CD4-positive, alpha-beta T cell treated with Interferon gamma for 1 hour (primary cell): ENCODE data around the gene SLC4A2.

Experiments used
- DNase-seq: peaks from one replicate; pipeline ENCODE4 v3.0.0-alpha.2; 2020

Gene SLC4A2

DNA sequence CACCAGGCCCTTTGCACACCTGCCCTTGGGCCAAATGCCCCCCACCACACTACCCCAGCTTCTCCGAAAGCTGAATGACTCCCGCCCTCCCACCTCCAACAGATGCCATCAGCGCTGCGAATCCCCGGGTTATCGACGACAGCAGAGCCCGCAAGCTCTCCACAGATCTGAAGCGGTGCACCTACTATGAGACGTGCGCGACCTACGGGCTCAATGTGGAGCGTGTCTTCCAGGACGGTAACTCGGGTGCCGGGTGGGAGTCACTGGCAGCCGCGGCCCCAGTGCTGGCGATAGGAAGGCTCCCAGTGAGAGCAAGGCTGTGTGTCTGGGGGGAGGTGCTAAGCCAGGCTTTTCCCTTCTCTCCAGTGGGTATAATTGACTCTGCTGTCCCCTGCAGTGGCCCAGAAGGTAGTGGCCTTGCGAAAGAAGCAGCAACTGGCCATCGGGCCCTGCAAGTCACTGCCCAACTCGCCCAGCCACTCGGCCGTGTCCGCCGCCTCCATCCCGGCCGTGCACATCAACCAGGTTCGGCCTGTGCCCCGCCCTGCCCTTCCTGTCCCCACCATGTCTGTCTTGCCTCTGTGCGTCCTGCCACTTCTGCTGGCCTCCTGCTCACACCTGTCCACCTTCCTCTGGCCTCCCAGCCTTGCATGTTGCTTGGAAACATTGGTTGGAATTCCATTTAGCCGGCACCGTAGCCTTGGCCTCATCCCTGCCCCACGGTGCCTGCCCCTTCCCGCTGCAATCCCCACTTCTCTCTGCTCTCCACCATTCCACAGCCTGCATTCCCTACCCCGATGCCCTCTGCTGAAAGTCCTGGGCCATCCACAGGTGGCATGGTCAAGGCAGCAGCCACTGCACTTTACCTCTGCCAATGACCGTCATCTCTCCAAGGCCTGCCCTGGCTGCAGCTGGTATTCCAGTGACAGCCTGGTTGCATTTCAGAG, 59.0 kb downstream of the SLC4A2 start:
- no peak for DNase-seq

DNA sequence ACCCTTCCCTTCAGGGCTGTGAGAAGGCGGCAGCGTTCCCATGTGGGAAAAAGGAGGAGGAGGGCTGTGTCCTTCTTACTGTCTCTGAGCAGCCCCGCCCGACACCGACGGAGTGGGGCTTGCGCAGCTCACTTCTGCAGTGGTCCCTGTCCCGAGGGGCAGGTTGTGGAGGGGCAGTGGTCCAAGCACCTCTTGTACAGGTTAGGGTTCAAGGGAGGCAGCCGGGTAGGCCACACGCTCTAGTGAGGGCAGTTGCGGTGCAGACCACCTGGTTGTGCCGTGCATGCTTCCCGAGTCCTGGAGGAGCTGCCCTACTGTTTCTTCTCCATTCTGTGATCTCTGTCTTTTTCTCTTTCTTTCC, 59.6 kb downstream of the SLC4A2 start:
- DNase-seq, result no peak

DNA sequence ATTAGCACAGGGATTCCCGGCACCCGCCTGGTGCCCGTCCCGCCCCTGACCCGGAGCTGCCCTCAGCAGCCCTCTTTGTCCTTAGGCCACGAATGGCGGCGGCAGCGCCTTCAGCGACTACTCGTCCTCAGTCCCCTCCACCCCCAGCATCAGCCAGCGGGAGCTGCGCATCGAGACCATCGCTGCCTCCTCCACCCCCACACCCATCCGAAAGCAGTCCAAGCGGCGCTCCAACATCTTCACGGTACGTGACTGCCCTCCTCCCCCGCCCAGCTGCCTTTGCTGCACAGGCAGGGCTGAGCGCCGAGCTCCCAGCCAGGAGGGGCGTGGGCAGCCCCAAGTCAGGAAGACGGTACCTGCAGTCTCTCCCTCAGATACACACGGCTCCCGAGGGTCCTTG, 60.5 kb downstream of the SLC4A2 start:
- DNase-seq, result no peak

DNA sequence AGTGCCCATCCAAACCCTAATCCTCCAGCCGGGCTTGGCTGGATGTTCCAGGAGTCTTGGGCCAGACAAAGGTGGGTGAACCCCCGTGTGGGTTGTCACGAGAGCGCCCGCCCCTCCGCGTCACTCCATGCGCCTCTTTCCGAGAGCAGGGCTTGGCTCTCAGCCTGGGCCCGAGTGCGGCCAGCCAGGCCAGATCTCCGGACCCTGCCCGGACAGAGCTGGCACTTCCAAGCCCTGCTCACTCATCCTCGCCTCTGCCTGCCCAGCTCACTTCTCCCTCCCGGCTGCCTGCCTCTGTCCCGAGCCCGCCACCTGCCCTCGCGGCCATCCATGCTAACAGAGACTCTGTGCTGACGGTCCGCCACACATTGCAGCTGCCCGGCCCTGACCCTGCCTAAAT, 61.5 kb downstream of the SLC4A2 start:
- DNase-seq, result no peak

DNA sequence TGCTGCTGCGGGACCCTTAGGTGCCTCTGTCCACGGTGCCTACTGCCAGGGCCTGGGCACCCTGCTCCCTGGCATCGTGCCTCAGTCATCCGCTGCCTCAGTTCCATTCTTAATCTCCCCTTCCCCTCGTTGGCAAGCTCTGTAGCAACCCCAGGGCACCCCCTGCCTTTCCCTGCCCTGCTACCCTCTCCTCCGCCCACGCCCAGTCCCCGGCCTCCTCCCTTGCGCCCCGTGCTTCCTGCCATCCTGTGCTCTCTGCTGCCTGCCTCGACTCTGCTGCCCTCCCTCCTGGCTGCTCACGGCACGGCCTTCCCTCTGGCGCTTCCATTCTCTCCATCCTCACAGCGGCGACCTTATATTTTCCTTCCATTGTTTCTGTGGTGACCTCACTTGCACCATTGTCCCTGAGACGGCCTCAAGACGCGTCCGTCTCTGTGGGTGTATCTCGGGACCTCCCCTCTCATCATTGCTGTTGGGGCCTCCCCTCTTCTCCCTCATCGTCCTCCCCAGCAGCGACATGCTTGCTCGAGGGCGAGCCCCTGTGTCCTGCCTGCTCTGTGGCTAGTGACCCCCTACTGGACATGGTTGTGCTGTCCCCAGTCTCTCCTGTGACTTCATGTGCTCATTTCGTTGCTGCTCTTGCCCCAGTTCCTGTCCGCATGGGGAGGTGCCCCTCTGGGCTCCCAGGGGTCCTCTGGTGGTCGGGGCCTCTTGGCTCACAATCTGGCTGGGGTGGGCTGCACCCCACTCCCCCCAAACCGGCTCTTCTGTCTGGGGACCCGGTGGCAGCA, 62.2 kb downstream of the SLC4A2 start:
- no peak for DNase-seq

DNA sequence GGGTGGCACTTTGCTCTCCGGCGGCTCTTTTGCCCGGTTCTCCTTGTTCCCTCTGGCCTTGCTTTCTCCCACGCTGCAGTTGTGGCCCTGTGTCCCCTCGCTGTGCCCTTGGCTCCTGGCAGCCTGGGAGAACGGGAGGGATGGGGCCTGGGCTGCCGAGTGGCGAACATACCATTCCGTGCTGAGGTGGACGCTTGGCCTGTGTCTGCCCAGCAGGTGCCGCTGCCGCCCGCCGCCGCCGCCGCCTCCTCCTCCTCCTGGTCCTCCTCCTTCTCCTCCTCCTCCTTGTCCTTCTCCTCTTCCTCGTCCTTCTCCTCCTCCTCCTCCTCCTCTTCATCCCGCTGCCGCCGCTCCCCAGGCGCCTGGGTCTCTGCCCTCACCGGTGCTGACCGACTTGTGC, 62.9 kb downstream of the SLC4A2 start:
- DNase-seq, result no peak

DNA sequence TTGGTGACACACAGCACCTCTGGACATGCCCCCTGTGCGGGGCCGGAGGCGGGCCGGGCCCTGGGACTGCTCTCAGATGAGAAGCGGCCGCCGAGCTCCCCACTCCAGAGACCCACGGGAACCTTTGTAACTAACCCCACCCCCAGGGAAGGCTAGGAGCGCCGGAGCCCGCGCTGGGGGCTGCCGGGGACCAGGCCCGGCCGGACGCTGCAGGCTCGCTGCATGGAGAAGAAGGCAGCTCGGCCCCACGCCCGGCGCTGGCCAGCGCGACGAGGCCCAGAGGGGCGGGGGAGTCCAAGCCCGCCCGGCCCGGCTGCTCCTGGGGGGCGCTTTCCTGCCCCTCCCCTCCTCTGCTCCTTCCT, 63.4 kb downstream of the SLC4A2 start:
- no peak for DNase-seq

DNA sequence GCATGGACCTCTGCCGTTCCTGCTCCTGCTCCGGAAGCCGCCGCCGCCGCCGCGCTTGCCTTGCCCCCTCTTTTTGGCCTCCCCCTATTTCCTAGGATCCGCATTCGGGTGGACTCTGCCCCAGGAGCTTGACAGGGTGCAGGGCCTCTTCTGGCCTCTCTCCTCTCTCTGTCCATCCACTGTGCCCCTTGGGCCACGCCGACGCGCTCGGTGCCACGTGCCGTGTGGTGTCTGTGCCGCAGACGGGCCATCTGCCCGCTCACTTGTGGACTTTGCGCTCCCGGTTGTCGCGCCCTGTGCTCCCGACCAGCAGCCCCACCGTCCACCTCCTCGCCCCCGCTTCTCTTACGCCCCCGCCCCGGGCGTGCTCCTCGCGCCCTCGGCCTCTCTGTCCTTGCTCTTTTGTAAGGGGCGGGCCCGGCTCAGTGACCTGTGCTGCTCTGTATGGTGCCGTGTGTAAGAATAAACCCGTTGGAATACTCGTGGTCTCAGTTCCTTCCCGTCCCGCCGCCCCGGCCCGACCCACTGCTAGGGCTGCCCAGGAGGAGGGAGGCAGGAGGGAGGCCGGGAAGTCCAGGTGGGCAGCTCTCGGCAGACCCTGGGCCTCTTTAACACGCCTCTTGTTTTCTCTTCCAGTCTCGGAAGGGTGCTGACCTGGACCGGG, 63.9 kb downstream of the SLC4A2 start:
- DNase-seq, result no peak

DNA sequence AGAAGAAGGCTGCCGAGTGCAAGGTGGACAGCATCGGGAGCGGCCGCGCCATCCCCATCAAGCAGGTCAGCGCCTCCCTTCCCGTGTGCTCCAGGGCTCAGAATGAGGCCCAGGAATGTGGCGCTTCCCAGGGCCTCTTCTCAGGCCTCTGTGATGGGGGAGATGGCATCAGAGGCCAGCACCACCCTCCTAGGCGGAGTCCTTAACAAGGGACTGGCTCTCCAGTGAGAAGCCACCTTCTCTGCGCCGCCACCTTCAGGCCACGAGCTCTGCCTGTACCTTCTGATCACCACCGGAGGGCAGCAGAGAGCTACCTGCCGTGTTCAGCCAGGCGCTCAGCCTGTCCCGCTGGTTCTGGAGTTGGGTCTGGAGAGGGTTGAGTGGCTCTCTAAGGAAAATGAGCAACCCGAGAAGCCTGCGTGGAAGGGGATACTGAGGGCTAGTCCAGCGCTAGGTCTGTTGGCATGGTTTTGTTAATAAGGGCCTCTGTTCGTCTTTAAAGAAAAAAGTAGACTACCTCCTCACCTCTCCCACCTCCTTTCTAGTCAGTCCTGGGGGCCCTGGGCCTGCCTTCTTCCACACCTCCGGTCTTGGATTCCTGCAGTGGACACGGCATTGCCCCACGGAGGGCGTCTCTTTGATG, 64.6 kb downstream of the SLC4A2 start:
- peak; percentile 76 for DNase-seq

DNA sequence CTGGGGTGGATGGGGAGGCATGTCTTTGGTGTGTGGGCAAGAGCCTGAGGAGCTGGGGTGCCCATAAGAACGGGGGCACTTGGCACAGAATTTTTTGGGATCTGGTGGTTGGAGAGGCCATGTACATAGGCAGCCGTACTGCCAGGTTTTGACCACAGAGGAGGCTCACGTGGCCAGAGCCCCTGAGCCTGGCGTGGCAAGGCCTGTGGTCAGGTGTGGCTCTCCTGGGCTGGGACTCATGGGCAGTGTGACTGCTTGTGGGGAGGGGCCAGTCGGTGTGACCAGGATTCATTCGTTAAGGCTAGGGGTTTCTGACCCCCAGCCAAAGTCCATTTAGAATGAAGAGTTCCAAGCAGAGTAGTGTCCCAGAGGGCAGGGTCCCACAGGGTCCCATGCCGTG, 65.1 kb downstream of the SLC4A2 start:
- DNase-seq, result no peak

DNA sequence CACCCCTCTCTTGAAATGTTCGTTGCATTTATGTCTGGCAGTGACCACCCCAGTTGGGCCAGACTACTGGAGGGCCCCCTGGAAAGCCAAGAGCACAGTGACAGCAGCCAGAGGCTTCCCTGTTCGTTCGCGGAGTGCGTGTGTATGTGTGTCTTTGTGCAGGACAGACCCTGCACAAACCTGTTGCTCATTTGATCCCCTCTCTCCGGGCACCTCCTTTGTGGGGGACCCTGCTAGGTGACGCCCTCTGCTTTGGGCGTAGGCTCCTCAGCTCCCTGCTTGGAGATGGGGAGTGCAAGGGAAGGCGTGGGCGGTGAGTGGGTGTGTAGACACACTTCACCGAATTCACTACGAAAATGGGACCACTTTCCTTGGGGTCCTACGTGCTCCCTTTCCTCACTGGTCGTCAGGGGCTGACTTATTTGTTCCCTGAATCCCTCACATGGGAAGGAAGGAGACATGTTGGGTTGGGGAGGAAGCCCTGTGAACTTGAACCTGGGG, 65.6 kb downstream of the SLC4A2 start:
- DNase-seq, result no peak

DNA sequence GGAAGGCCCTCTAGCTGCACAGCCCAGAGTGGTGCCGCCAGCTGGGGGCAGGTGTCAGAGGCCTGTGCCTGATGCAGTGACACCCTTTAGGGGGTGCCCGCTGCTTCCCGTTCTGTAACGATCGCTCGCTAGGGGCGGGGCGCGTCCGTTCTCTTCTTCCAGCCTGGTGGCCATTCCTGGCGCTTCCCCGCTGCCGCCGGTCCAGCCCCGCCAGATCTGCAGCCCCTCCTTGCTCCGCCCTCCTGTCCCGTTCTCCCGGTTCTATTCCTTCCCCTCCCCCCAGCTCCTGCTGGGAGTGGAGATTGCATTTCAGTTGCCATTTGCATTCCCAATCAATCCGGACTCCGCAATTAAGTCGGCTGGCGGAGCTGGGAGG, 66.1 kb downstream of the SLC4A2 start:
- DNase-seq, result no peak

DNA sequence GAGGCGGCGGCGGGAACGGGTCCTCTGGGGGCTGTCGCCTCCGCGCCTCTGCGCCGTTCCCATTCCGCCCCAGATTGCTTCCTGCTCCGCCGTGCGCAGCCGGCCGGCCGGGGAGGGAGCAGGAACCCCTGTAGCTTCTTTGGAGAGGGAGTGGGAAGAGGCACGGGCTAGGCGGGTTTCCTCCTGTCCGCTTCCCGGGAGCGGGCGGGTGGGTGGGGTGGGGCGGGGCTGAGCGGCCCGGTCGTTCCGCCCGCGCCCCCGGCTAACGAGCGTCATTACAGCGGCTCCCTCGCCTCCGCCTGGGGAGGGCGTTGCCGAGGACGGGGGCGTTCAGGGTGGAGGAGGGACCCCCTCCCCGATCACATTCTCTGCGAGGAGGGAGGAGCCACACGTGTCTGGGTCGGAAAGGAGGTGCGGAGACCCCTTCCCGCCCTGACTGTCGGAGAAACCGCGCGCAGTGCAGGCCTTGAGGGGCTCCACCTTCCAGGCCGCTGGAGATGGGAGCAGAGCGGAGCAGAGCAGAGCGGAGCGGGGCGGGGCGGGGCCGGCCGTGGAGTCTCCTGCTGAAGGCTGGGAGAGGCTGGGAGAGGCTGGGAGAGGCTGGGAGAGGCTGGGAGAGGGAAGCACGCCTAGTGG, 66.6 kb downstream of the SLC4A2 start:
- DNase-seq, result no peak
